NCI-H774 (cell line): ENCODE results near the gene GPC5.

Source experiments
- DNase-seq: peaks from one replicate; lab custom pipeline; 2025; lab: John Stamatoyannopoulos, UW

Gene GPC5

DNA sequence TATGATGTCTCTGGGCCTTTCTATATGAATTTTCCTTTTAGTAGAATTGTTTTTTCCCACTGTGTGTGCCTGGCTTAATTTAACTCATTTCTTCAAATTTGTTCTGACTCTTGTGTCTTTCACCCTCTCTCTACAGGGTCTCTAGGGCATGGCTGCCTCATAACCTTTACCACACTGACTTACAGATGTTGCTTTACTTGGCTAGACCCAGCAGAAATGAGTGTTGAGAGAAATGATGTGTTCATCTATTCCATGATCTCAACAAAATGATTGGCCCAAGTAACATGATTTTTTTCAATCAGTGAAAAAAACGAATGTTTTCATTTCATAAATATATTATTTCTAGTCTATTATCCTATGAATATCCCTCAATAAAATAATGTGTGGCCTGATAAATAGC is 195.0 kb downstream of the GPC5 start:
- DNase-seq = no peak

DNA sequence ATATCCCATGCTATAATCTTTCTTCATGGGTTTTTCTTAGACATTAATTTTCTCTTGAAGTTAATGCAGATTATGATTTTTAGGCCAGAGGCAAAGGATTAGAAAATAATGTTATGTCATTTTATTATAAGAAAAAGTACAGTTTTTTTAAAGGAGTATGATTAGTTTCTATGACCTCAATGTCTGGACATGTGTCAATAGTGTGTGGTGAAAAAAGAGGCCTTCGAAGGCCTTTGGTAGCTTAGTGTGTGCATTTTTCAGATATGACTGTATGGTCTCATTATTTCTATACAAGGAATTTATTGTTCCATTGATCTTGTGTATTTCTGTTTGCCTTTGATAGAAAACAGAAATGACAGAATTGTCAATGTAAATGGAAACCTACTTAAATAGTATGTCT is 195.6 kb downstream of the GPC5 start:
- no peak for DNase-seq

DNA sequence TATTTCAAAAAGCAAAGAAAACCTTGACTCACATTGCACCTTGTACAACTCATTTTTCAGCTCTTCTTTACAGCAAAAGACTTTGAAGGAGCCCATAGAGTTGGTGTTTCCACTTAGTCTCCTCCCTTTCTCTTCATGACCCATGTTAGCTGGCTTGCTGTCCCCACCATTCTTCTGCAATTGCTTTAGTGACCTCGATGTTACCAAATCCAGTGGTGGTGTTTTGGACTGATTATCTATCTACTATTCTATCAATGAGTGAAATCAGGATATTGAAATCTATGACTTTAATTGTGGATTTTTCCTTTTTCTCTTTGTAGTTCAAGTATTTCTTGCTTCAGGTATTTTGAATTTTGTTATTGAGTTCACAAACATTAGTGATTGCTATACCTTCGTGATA is 197.3 kb downstream of the GPC5 start:
- DNase-seq = no peak

DNA sequence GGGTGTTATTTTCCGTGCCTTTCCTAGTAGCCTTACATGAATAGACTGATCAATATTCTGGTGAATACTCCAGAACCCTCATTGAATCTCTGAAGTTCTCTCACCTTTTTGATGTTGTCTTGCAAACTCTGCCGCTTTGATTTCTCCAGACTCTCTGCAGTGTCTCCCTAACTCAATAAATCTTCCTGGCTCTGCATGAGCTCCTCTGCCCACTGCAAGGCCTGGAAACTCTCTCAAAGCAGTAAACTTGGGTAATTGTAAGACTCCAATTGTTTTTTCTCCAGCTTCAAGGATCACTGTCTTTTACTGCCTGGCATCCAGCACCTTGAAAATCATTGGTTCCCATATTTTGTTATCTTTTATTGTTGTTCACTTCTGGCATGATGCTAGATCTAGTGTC is 198.4 kb downstream of the GPC5 start:
- no peak for DNase-seq

DNA sequence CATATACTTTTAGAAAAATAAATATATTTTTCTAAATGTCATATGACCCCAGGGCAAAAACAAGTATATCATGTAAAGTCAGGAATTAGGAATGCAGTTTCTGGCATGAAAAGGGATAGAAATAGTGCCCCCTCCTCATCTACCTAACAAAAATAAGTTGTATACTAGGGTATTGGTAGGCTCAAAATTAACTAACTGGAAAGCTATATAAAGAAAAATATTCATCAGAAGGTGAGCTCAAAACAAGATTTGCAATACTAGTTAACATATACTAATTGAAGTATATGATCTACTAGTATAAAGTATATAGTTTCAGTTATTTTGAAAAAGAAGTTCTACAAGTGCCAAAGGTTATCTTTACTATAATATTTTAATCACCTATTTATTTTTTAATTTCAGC is 200.2 kb downstream of the GPC5 start:
- no peak for DNase-seq

DNA sequence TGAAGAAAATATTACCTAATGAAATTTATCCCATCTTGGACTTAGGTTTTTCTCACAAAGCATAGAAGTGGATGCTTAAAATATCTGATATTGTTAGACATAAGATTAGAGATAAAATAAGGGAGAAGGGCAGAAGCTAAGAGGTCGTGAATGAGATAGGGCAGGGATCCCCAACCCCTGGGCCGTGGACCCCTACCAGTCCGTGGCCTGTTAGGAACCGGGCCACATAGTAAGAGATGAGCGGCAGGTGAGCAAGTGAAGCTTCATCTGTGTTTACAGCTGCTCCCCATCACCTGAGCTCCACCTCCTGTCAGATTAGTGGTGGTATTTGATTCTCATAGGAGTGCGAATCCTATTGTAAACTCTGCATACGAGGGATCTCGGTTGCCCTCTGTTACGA is 202.9 kb downstream of the GPC5 start:
- no peak for DNase-seq

DNA sequence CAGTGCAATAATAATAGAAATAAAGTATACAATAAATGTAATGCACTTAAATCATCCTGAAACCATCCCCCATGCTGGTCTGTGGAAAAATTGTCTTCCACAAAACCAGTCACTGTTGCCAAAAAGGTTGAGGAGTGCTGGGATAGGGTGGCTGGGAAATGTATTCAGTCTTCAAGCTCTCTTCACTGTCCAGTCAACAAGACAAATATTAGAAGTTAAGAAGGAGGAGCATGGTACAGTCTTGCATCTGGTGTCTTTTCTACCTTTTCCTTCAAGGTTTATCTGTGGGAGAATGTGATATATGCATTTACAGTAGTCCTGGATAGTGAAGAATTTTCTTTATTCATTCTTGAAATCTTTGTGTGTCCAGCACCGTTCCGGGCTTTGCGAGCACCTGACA is 203.4 kb downstream of the GPC5 start:
- DNase-seq = no peak

DNA sequence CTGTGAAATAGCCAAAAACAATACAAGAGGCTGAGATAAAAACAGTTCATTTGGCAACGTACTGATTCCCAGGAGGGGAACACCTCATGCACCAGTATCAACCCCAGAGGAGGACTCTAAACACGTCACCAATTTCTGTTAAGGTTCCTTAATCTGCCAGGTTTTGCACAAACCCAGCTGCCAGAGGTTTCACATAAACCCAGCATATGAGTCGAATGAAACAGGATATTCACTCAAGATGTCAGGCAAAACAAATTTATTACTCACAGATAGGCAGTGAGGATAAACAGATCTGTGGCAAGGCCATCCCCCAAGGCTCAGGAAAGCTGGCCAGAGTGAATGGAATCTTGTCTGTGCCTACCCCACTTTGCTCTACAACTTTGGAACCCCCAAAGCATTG is 210.9 kb downstream of the GPC5 start:
- no peak for DNase-seq

DNA sequence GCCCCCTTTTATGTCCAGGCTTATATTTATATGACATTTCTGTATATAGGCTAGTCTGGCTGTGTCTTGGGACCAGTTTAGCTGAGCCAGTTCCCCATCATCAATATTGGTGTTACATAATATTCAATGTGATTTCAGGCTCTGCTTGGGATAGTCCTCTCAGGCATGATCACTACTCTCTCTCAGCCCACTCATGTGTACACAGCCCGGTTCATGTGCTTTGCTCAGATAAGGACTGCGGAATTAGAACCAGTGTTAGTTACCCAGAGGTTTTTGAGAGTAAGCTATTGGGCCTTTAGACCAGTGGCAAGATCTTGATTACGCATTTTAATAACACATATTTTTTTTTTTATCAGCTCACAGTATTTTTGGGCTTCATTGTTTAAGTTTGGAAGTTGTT is 219.9 kb downstream of the GPC5 start:
- no peak for DNase-seq

DNA sequence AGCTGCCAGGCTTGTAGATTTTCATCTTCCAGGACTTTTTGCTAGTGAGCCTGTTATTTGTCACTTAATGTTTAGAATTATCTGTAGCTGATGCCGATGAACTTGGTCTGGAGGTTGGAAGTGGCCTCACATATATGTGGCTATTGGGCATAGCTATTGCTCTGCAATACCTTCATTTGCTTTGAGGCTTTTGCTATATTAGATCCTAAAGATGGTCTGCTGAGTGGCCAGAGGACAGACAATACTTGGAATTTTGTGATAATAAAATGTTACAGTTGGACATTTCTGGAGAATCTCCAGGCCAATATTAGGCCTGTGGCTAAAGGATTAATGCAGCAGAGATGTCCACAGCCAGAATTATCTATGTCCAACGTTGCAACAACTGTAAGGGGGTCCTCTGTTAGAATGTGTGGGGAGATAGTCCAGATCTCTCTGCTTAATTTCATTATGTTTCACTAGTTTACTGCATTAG is 222.3 kb downstream of the GPC5 start:
- no peak for DNase-seq

DNA sequence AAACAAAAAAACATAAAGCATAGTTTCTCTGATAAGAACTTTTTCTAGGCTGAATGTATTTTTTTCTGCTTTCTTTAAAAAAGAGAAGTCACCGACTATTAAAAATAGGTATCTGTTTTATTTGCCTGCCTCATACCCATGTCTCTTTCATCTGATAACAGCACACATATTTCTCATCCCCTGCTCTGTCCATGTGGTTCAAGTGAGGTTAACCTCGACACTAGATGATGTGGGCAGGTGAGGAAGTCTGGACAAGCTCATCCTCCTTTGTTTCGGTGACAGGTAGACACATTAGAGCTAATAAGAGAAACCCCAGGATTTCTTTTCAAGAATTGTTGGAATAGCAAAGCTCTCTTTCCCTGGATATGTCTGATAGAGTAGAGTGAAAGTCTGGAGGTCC is 222.7 kb downstream of the GPC5 start:
- no peak for DNase-seq

DNA sequence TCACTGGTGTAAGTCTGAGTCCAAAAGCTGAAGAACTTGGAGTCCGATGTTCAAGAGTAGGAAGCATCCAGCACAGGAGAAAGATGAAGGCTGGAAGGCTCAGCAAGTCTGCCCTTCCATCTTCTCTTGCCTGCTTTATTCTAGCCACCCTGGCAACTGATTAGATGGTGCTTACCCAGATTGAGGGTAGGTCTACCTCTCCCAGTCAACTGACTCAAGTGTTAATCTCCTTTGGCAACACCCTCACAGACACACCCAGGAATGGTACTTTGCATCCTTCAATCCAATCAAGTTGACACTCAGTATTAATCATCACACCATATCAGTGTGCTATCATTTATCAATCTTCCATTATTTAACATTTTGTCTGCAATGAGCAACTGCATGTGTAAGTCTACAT is 223.5 kb downstream of the GPC5 start:
- DNase-seq = no peak

DNA sequence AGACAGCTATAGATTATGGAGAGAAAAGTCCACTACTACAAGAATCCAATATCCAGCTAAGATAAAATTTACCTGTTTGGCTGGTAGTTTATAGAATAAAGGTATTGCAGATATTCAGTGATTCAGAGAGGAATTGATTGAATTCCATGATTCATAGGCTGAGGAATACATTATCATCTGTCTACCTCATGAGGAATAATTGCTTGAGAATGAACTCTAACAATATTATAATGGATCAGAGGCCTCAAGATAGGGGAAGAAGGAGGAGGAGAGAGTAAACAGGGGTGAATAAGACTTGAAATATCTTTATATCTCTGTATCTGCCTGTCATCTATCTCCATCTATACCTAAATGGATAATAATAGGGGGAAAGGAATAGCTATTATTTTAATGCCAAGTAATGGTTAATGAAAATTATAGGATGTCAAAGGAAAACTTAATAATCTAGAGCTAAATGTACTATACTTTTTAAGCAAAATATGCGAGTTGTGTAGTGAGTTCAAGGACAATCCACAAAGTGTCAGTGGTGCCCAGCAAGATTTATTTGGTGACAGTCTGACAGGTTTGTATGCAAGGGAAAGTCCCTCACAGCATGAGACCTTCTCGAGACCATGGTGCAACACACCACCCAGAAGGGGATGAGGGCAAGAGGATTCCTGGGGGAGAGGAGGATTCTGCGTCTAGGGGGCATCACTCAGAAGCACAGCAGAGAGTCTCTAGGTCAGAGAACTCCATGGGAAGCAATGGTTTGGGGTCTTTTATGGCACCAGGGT is 224.5 kb downstream of the GPC5 start:
- DNase-seq = no peak

DNA sequence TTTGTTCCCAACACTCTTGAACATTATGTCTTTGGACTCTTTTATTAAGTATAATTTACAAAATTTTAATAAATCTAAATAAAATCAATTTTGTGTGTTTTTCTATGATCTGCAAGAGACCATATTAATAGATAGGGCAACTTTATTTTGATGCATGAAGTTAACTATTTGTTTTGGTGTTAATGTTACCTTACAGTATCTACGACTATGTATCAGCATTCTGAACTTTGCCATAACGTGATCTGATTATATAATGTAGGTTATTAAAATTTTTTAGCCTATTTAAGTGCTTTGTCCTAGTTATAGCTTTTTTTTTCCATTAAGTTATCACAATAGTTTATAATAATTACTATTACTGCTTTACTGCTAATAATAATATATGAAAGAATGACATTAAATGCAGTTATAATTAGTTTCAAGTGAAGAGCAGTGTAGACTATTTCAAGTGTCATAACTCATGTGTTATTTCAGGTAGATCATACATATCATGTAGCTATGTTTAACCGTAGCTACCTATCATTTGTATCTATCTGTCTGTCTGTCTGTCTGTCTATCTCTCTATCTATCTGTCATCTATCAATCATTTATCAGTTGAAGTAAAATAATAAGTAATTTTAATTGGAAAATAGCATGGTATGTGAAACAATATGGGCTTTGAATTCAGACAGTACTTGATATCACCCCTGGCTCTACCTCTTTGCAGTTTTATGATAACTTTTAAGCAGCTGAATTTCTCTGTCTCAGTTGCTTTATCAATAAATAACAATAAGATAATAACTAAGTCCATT is 229.7 kb downstream of the GPC5 start:
- no peak for DNase-seq

DNA sequence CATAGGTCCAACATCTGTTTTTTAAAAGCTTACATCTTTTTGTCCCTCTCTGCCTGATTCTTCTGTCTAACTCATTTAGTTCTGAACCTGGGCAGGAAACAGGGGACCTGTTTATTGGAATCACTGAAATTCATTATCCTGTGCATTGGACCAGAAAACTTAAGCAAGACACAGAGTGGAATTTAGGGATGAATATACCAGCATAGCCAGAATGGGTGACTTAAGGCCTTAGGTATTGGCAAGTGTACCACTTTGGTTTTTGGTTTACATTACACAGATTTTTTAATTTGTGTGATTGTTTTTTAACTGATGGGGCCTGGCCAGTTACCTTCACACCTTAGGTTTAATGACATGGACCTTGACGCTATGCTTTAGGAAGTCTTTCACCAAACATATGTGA is 232.5 kb downstream of the GPC5 start:
- no peak for DNase-seq

DNA sequence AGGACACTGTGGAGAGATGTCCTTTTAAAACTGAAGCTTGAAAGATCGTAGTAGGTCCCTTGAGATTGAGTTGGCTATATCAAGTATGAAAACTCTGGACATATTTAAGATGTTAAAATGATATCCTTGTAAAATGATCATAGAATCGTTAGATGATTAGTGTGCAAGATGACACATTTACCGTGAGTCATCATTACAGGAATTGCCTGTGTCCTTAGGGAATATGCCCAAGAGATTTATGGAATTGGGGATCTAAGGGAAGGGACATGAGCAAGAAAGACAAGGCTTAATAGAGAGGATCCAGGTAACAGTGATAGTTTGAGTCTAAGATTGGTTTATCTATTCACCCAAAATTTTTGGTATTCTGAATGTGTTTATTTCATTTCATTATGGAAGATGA is 233.7 kb downstream of the GPC5 start:
- no peak for DNase-seq

DNA sequence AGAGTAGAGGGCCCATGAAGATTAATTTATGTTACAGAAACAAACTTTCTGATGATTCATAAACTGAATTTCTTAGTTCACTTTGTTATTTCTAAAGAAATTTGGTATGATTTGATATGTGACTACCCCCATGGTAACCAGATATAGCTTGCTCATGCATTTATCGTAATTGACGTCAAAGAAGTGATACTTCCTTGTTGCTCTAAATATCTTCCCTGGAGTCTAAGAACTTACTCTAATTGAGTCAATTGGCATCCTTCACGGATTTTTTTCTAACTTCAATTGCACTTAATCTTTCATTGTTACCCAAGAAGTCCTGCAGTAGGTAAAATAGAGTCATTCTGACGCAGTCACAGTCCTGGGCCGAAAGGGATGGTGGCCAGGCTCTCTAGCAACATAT is 240.9 kb downstream of the GPC5 start:
- DNase-seq = no peak

DNA sequence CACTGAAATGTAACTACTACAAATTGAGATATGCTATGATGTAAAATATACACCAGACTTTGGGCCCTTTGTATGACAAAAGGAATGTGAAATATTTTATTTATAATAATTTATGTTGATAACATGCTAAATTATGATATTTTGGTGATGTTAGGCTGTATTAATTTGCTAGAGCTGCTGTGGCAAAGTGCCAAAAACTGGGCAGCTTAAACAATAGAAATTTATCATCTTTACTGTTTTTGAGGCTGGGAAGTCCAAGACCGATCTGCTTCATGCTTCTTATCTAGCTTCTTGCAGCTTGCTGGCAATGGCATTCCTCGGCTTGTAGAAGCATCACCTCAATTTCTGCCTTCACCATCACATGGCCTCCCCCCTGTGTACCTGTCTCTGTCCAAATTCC is 245.0 kb downstream of the GPC5 start:
- no peak for DNase-seq

DNA sequence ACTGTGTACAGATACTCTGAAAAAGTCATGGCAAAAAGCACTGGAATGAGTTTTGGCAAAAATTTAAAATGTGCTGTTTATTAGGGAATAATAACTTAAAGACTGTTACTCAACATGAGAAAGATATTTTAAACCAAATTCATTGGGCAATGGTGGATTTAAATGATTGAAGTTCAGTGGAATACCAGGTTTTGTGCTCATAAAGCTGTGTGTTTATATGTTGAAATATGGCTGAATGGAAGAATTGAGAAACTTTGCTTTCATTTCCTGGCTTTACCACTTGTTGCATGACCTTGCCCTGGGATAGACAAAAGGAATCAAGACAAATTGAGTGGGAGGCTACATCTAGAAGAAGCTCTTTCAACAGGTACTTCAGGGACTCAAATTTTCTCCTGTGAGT is 246.4 kb downstream of the GPC5 start:
- no peak for DNase-seq

DNA sequence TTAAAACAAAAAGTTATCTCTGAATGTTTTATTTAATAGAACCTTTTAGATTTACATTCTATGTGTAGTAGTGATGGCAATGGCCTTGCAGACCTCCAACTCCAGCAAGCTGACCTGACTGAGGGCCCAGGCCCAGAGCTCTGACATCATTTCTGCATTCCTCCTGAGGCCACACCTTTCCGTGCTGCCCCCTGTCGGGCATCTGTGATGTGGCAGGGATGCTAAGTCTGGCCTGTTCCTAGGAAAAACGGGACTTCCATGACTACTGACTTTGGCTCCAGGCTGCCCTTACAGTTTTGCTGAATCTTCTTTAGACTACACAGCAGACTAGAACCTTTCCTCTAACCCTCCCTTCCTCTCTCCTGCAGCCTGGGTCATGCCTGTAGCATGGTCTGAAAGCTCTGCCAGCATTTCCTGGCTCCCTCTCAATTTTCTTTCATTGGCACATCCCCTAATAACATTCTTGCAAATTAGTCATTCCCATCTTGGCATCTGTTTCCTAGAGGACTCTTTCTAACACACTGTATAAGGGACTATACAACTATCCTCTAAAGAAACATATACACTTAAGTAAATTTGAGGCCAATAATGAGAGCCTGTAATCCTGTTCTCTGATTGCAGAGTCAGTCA is 249.1 kb downstream of the GPC5 start:
- no peak for DNase-seq

DNA sequence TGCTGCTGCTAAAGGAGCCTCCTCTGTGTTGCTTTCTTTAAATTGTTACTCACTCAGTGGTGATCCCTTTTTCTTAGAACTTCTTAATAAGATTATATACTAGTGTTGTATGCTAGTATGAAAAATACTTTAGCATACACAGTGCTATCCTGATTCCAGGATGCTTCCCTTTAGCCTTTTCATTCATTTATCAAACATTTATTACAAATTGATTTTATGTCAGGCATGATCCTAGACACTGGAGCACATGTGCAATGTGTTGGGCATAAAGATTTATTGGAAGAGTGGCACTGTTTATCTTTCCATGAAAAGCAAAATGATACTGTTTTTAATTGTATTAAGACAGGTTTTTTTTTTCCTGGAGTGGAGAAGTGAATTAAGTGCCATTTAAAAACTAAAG is 249.6 kb downstream of the GPC5 start:
- no peak for DNase-seq

DNA sequence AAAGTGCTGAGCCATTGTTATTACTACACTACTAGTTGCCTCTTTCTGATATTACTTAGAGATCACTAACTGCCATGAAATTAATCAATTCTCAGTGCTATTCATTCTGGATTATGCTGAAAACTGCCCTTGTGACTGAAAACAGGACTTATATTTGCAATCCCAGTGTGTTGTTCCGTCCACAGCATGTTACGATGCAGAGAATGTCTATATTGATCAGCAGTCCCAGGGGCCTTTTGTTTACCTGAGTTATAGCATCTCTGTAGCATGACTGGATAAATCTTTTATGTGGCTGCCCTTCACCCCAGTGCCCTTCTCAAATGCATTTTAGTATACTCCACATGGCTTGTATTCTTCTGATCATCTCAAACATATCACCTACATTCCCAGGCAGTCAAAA is 251.0 kb downstream of the GPC5 start:
- no peak for DNase-seq
